Daoy (cell line): ENCODE results near the gene PRKCD. TPM values are rescaled to one million over a fixed set of nuclear protein-coding genes. Genes with fewer than 3 reads are reported as not detected.

Experiments
- DNase-seq: peaks from one replicate; pipeline ENCODE4 v3.0.0-alpha.2; 2015; ENCODE audit warnings: low read depth
- total RNA-seq: library from RNA; depleted of rRNA; stranded (reverse); fragments of >200 nt; shearing (Covaris generic); gene quantifications from 2 replicates; pipeline ENCODE4 v1.2.3, GENCODE V29; 2014; rRNA removed

Gene PRKCD
- total RNA-seq, 1 experiment from 2014 or later = 0.80 TPM

- no peak for DNase-seq
Observed at GRCh38 chr3:53232641-53233377, 71.8 kb downstream of the PRKCD start.

- no peak for DNase-seq
Observed at GRCh38 chr3:53234130-53234840, 73.3 kb downstream of the PRKCD start.

- no peak for DNase-seq
Observed at GRCh38 chr3:53234841-53235232, 73.8 kb downstream of the PRKCD start.

DNA sequence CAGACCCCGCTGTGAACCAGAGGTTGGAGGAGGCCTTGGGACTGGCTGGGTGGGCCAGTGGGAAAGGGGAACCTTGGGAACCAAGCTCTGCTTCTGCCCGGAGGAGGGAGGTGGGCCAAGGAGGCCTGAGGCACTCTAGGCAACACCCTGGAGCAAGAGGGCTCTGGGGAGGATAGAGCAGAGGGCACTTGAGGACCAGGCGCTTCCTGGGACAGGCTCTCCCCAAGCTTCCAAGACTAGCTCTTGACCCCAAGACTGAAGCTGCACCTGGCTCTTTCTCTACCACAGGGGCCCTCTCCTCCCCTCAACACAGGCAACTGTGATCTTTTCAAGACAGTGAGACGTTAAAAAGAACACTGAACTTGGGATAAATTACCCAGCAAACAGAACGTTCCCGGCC, 74.5 kb downstream of the PRKCD start:
- DNase-seq = no peak

GRCh38 chr3:53236112-53236841, 75.3 kb downstream of the PRKCD start:
- peak; percentile 86 for DNase-seq

DNA sequence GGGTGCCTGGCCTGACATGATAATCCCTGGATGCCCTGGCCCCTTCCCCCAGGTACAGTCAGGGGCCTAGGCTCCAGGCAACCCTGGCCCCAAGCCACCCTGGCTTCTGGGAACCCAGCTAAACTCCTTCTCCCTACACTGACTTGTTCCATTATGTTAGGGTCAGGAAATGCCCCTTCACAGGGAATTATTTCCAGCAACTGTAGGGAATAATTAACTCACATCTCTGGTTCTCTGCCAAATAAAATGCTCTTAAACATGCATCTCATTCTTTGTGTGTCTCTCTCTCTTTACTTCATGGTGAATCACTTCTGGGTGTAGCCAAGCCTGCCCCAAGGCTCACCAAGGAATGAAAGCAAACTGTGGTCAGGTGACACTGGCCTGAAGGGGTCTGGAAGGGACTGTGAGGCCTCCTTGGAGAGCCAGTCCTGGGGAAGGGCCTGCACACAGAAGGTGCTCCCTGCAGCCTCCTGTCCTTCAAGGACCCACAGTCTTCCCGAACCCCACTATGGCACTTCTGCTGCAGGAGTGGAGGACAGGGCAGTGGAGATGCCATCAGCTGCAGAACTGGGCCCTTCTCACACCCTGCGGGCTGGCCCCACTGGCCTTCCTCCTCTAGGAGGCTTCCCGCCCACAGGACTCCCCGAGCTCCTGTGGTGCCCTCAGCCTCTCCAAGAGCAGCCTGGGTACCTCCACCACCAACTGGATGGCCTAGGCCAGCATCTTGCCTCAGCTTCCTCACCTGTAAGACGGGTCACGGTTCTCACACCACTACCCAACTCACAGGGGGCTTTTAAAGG, 77.2 kb downstream of the PRKCD start:
- peak; percentile 87 for DNase-seq

DNA sequence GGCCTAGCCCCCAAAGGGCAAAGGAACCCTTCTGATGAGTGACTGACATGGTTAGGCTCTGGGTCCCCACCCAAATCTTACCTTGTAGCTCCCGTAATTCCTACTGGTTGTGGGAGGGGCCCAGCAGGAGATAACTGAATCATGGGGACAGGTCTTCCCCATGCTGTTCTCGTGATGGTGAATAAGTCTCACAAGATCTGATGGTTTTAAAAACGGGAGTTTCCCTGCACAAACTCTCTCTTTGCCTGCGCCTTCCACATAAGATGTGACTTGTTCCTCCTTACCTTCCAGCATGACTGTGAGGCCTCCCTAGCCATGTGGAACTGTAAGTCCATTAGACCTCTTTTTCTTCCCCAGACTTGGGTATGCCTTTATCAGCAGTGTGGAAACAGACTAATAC, 77.9 kb downstream of the PRKCD start:
- DNase-seq = no peak

GRCh38 chr3:53239800-53240199, 78.8 kb downstream of the PRKCD start:
- no peak for DNase-seq

DNA sequence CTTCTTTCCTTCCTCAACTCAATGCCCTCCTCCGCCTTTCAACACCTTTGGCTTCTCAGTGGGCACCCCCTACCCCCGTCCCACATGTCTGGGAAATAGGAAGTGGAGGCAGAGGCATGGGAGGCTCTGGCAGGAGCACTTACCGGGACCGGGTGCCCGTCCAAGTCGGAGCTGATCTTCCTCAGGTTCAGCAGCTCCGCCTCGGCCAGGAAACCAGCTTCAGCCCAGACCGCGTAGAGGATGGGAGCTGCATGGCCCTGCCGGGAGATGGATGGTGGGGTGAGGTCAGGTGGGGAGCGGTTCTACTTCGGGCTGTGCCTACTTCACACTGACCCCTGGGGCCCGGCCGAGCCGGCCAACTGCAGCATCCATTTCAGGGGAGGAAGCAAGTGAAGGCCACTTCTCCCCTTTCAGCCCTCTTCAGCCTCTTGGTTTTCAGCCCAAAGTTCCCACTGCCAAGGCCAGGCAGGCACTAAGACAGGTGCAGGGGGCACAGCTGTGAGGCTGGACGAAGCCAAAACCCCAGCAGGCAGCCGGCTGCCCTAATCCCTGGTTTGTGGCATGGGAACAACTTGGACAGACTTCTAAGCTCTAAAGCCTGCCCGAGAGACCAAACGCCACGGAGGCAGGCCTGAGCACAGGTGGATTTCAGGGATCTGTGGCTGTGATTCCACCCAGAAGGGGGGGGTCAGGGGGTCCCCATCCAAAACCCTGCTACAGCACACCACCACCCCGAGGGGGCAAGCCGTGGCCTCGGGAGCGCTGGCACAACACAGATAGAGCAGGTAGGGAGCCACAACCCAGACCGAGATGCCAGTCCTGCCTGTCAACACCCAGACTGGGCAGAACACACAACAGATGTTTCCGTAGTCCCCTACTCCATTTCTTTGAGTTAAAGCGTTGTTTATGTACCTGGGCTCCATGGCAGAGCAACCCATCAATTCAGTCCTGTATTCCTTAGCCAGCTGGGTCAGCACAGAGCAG, 80.3 kb downstream of the PRKCD start:
- DNase-seq = no peak

- DNase-seq = no peak
Observed at GRCh38 chr3:53242155-53242554, 81.1 kb downstream of the PRKCD start.

Other genes with a start within 250 kb of the PRKCD start
- gene SFMBT1, start 115.1 kb upstream of the PRKCD start, total RNA-seq = 11.7 and 18.3 TPM in 2 replicates
- gene RFT1, start 30.8 kb upstream of the PRKCD start, total RNA-seq = 7.1 and 12.3 TPM in 2 replicates
- 197 and 212 TPM in 2 replicates for gene TKT, start 94.8 kb downstream of the PRKCD start, total RNA-seq
- 9.0 and 18.0 TPM in 2 replicates for gene DCP1A, start 186.3 kb downstream of the PRKCD start, total RNA-seq